NCI-H2171 treated with DMSO at 0.1 percent for 48 hours (cell line): ENCODE data around the gene TACO1.

Experiments used
- DNase-seq: peaks from one replicate; lab custom pipeline; 2025; lab: John Stamatoyannopoulos, UW

Gene TACO1

GRCh38 chr17:63600569-63601438 lies at the start of gene TACO1:
Gene TACO1 (plus strand): TSS chr17:63600895. CDS start chr17:63601084, 189 bp downstream.
- DNase-seq = peak; percentile 80

- no peak for DNase-seq
These were observed 48.5 kb upstream of the TACO1 start for GRCh38 chr17:63552211-63552610.

GRCh38 chr17:63555500-63556156 lies 45.1 kb upstream of the TACO1 start:
- DNase-seq = no peak

- DNase-seq = no peak
These were observed 43.3 kb upstream of the TACO1 start for GRCh38 chr17:63557416-63557815.

- DNase-seq = no peak
These were observed 42.3 kb upstream of the TACO1 start for GRCh38 chr17:63558441-63558840.

- DNase-seq = no peak
These were observed 38.9 kb upstream of the TACO1 start for GRCh38 chr17:63561819-63562218.

GRCh38 chr17:63563339-63563738 lies 37.4 kb upstream of the TACO1 start:
- no peak for DNase-seq

GRCh38 chr17:63564562-63564961 lies 36.1 kb upstream of the TACO1 start:
- DNase-seq = no peak

- DNase-seq = no peak
These were observed 33.5 kb upstream of the TACO1 start for GRCh38 chr17:63567229-63567628.

GRCh38 chr17:63568563-63568962 lies 32.1 kb upstream of the TACO1 start:
- DNase-seq = no peak

GRCh38 chr17:63571632-63572310 lies 28.9 kb upstream of the TACO1 start:
- DNase-seq = no peak

GRCh38 chr17:63573634-63574033 lies 27.1 kb upstream of the TACO1 start:
- no peak for DNase-seq

GRCh38 chr17:63578027-63578768 lies 22.5 kb upstream of the TACO1 start:
- no peak for DNase-seq

GRCh38 chr17:63578769-63579111 lies 22.0 kb upstream of the TACO1 start:
- no peak for DNase-seq

- no peak for DNase-seq
These were observed 21.1 kb upstream of the TACO1 start for GRCh38 chr17:63579633-63580032.

GRCh38 chr17:63587770-63588169 lies 12.9 kb upstream of the TACO1 start:
- DNase-seq = no peak

- no peak for DNase-seq
These were observed 11.9 kb upstream of the TACO1 start for GRCh38 chr17:63588797-63589196.

- no peak for DNase-seq
These were observed 11.0 kb upstream of the TACO1 start for GRCh38 chr17:63589646-63590045.

GRCh38 chr17:63592797-63593196 lies 7.9 kb upstream of the TACO1 start:
- DNase-seq = no peak

GRCh38 chr17:63595132-63595531 lies 5.6 kb upstream of the TACO1 start:
- no peak for DNase-seq

GRCh38 chr17:63596856-63597586 lies 3.7 kb upstream of the TACO1 start:
- no peak for DNase-seq

- no peak for DNase-seq
These were observed 2.4 kb upstream of the TACO1 start for GRCh38 chr17:63598281-63598680.
